Neural crest cell (in vitro differentiated cells): ENCODE measurements around the gene BHMT2. TPM values are rescaled to one million over a fixed set of nuclear protein-coding genes. Genes with fewer than 3 reads are reported as not detected.

Experiments used
- DNase-seq: peaks from one replicate; pipeline ENCODE4 v3.0.0; 2021; ENCODE audit warnings: low read depth, mixed read lengths, low spot score
- H3K27ac Mint-ChIP-seq: one replicate; pipeline ENCODE4 v1.8.0; 2021; ENCODE audit warnings: mild to moderate bottlenecking, mixed read lengths; ENCODE audit not compliant: unreplicated experiment
- H3K27me3 Mint-ChIP-seq: 2 replicates; pipeline ENCODE4 v1.8.0; 2021; ENCODE audit warnings: low read depth, mild to moderate bottlenecking, mixed read lengths
- H3K36me3 Mint-ChIP-seq: 2 replicates; pipeline ENCODE4 v1.8.0; 2021; ENCODE audit warnings: low read depth, mild to moderate bottlenecking, mixed read lengths
- H3K4me1 Mint-ChIP-seq: 2 replicates; pipeline ENCODE4 v1.8.0; 2021; ENCODE audit warnings: mixed read lengths
- H3K4me3 Mint-ChIP-seq: one replicate; pipeline ENCODE4 v1.8.0; 2021; ENCODE audit warnings: mild to moderate bottlenecking, mixed read lengths
- H3K9me3 Mint-ChIP-seq: 2 replicates; pipeline ENCODE4 v1.8.0; 2021; ENCODE audit warnings: mixed read lengths
- total RNA-seq: library from RNA; stranded (reverse); gene quantifications from 2 replicates; pipeline ENCODE4 v1.2.1, GENCODE V29; 2021
- TF ChIP-seq, protein P1 (sequence below): fragments of 200-600 bp; sonication (generic); conservative IDR thresholded peaks from 2 replicates; pipeline ENCODE4 v1.5.0; 2021; ENCODE audit warnings: antibody characterized with exemption, mild to moderate bottlenecking

The BHMT2 gene
- total RNA-seq, 1 donor from 2014 or later, result not detected

DNA sequence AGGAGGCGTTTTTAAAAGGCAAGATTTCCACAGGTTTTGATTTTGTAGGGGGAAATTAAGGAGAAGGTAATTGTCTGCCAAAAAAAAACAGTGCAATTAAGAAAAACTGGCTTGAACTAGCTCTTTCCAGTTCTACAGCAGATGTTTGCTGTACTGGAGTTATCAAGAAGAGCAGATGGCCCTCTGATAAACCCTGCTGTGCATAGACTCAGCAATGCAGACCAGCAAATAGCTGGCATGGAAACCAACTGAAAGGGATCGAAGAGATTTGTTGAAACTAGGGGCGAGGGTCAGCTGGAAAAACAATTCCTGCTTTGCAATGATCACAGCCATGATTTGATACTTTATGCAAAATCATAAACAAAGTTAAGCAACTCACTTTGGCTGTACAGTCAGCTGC, 24.2 kb downstream of the BHMT2 start:
- no peak for DNase-seq
- Mint-ChIP-seq H3K36me3 (peaks cover 2% of the 10 kb centered on the region), H3K27ac (no peak overlapping the region), H3K27me3 (no peaks in the 10 kb centered on the region), H3K4me3 (no peak overlapping the region), H3K4me1 (no peaks in the 10 kb centered on the region), H3K9me3 (no peaks in the 10 kb centered on the region)
- TF ChIP-seq, protein P1, sequence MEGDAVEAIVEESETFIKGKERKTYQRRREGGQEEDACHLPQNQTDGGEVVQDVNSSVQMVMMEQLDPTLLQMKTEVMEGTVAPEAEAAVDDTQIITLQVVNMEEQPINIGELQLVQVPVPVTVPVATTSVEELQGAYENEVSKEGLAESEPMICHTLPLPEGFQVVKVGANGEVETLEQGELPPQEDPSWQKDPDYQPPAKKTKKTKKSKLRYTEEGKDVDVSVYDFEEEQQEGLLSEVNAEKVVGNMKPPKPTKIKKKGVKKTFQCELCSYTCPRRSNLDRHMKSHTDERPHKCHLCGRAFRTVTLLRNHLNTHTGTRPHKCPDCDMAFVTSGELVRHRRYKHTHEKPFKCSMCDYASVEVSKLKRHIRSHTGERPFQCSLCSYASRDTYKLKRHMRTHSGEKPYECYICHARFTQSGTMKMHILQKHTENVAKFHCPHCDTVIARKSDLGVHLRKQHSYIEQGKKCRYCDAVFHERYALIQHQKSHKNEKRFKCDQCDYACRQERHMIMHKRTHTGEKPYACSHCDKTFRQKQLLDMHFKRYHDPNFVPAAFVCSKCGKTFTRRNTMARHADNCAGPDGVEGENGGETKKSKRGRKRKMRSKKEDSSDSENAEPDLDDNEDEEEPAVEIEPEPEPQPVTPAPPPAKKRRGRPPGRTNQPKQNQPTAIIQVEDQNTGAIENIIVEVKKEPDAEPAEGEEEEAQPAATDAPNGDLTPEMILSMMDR, result no peak

DNA sequence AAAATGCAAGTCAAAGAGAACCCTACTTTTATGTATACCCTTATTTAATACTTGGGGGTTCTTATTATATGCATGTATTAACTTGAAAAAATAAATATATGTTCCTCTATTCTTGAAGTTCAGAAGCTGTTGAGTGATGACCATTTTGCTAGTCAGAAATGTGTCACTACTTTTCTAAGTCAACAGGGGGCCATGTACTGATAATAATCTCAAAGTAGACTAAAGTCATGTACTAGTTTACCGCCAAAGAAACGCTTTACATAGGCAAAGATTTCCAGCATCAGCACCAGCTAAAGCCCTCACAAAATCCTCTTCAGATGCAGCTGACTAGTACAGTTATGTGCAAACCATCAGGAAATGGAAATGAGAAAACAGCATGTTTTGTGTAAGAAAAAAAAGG, 36.3 kb downstream of the BHMT2 start:
- DNase-seq, result no peak
- Mint-ChIP-seq H3K4me3 (no peak overlapping the region), H3K9me3 (peaks cover 5% of the 10 kb centered on the region), H3K27ac (no peak overlapping the region), H3K4me1 (no peaks in the 10 kb centered on the region), H3K36me3 (peaks cover 5% of the 10 kb centered on the region), H3K27me3 (peaks cover 61% of the 10 kb centered on the region)
- TF ChIP-seq, protein P1, result no peak

DNA sequence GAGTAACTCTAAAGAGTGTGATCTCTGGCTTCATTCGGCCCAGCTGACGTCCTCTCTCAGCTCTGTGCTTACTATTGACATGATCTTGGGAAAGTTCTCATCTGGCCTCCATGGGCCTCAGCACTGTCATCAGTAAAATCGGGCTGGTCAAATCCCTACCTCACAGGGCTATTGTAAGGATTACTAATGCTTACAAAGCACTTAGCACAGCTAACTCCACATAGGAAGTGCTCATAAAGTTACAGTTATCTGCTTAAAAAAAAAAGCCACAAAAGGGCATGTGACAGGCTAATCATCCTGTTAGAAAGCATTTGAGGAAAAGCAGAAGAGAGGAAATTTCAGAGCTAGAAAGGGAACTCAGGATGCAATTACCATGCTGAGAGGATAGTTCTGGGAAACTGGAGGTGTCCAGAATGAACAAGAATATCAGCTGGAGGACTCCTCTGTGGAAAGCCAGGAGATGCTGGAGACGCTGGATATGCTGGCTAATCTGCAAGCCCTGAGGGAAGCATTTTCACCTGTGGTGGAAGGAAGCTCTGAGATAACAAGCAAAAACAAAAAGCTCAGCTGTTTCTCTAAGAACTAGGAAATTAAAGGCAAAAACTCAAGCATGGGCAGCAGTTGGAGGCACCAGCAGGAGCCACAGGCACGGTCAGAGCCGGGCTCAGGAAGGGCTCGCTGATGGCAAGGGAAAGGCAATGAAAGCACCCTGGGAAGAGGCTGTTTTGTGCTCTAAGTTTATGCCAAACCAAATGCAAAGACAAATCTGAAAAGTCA, 37.6 kb downstream of the BHMT2 start:
- Mint-ChIP-seq H3K9me3 (no peaks in the 10 kb centered on the region), H3K4me1 (peaks cover 3% of the 10 kb centered on the region), H3K27me3 (peaks cover 74% of the 10 kb centered on the region), H3K27ac (no peak overlapping the region), H3K4me3 (no peak overlapping the region), H3K36me3 (no peaks in the 10 kb centered on the region)
- DNase-seq, result no peak
- TF ChIP-seq, protein P1, result no peak

DNA sequence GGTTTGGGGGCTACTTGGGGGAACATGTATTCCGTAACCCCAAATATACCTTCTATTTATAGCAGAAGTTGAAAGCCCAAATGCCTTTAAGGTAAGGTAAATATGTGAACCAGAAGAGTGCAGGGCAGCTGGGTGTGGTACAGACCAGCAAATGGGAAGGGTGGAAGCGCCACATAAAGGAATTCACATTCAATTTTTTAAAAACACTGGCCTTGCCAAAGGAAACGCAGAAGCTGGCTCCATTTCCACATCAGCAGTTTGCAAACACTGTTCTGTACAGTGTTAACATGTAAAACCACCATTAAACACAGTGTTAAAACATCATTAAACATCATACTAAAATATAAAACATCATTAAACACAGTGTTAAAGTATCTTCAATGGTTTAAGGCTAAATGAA, 38.5 kb downstream of the BHMT2 start:
- DNase-seq, result no peak
- no peaks in the 10 kb centered on the region for H3K9me3 Mint-ChIP-seq
- H3K4me3 Mint-ChIP-seq, result no peak overlapping the region
- TF ChIP-seq, protein P1, result no peak
- no peaks in the 10 kb centered on the region for H3K36me3 Mint-ChIP-seq
- peaks cover 80% of the 10 kb centered on the region for H3K27me3 Mint-ChIP-seq
- peaks cover 6% of the 10 kb centered on the region for H3K4me1 Mint-ChIP-seq
- H3K27ac Mint-ChIP-seq, result no peak overlapping the region

DNA sequence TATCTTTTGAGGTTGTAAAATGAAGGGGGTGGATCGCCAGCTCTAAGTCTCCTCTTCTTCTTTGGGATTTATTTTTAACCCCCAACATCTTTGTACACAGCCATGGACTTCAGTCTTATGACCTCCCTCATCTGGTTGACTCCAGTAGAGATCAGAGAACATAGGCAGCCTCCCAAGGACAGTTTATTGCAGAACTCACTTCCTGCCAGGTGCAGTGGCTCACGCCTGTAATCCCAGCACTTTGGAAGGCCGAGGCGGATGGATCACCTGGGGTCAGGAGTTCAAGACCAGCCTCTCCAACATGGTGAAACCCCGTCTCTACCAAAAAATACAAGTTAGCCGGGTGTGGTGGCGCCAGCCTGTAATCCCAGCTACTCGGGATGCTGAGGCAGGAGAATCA, 39.2 kb downstream of the BHMT2 start:
- no peak for DNase-seq
- Mint-ChIP-seq H3K4me3 (no peak overlapping the region), H3K9me3 (no peaks in the 10 kb centered on the region), H3K27ac (no peak overlapping the region), H3K27me3 (peaks cover 85% of the 10 kb centered on the region), H3K36me3 (no peaks in the 10 kb centered on the region), H3K4me1 (peaks cover 6% of the 10 kb centered on the region)
- TF ChIP-seq, protein P1, result no peak
